ENCODE measurements around the gene INTS14. TPM values are rescaled to one million over a fixed set of nuclear protein-coding genes. Genes with fewer than 3 reads are reported as not detected.

INTS14 gene
- total RNA-seq, 4 donors from 2014 or later, result 15.9 to 48.2 (median 28.5) TPM

- H3K9me3 ChIP-seq, result no peaks in the 10 kb centered on the region
- no peaks in the 10 kb centered on the region for H3K4me1 ChIP-seq
- no peaks in the 10 kb centered on the region for H3K27me3 ChIP-seq
- peak overlapping the region in 1 of 2 donors; percentile 38 for H3K27ac ChIP-seq
- no peak overlapping the region for H3K4me3 ChIP-seq
- no peak for TF ChIP-seq POLR2A (IDR thresholded peaks at IDR 0.05)
- no peak for TF ChIP-seq CTCF (IDR thresholded peaks at IDR 0.05)
- intact Hi-C loops (cut with DNase I; ENCODE audit: low total_unique reads), result no loop called here
- H3K36me3 ChIP-seq, result no peaks in the 10 kb centered on the region
- no peak for DNase-seq
Measured at GRCh38 chr15:65578904-65579728, 31.8 kb downstream of the INTS14 start.

- TF ChIP-seq CTCF (IDR thresholded peaks at IDR 0.05) (no peak), POLR2A (IDR thresholded peaks at IDR 0.05) (no peak)
- no peaks in the 10 kb centered on the region for H3K27me3 ChIP-seq
Measured at GRCh38 chr15:65577129-65577996, 33.6 kb downstream of the INTS14 start.

GRCh38 chr15:65576664-65577063, 34.3 kb downstream of the INTS14 start:
- no peaks in the 10 kb centered on the region for H3K4me1 ChIP-seq
- H3K27me3 ChIP-seq, result no peaks in the 10 kb centered on the region
- DNase-seq, result no peak
- H3K4me3 ChIP-seq, result no peak overlapping the region
- intact Hi-C loops (cut with DNase I; ENCODE audit: low total_unique reads), result no loop called here
- no peaks in the 10 kb centered on the region for H3K36me3 ChIP-seq
- TF ChIP-seq CTCF (IDR thresholded peaks at IDR 0.05) (no peak), POLR2A (IDR thresholded peaks at IDR 0.05) (no peak)
- no peak overlapping the region for H3K27ac ChIP-seq
- no peaks in the 10 kb centered on the region for H3K9me3 ChIP-seq

More at GRCh38 chr15:65577129-65577996, 33.6 kb downstream of the INTS14 start:
- intact Hi-C loops (cut with DNase I; ENCODE audit: low total_unique reads), result no loop called here
- H3K27ac ChIP-seq, result no peak overlapping the region
- H3K4me1 ChIP-seq, result no peaks in the 10 kb centered on the region
- H3K9me3 ChIP-seq, result no peaks in the 10 kb centered on the region
- H3K4me3 ChIP-seq, result no peak overlapping the region
- DNase-seq, result no peak
- H3K36me3 ChIP-seq, result no peaks in the 10 kb centered on the region

- DNase-seq, result no peak
- H3K4me1 ChIP-seq, result no peaks in the 10 kb centered on the region
- intact Hi-C loops (cut with DNase I; ENCODE audit: low total_unique reads), result no loop called here
- no peak for TF ChIP-seq CTCF (IDR thresholded peaks at IDR 0.05)
- no peak for TF ChIP-seq POLR2A (IDR thresholded peaks at IDR 0.05)
- H3K4me3 ChIP-seq, result no peak overlapping the region
- H3K27ac ChIP-seq, result no peak overlapping the region
- no peaks in the 10 kb centered on the region for H3K36me3 ChIP-seq
- no peaks in the 10 kb centered on the region for H3K27me3 ChIP-seq
- no peaks in the 10 kb centered on the region for H3K9me3 ChIP-seq
Measured at GRCh38 chr15:65571971-65572370, 39.0 kb downstream of the INTS14 start.

- no peak overlapping the region for H3K4me3 ChIP-seq
- H3K27me3 ChIP-seq, result no peaks in the 10 kb centered on the region
- intact Hi-C loops (cut with DNase I; ENCODE audit: low total_unique reads), result no loop called here
- no peak overlapping the region for H3K27ac ChIP-seq
- no peaks in the 10 kb centered on the region for H3K4me1 ChIP-seq
- DNase-seq, result no peak
- no peaks in the 10 kb centered on the region for H3K9me3 ChIP-seq
- no peak for TF ChIP-seq CTCF (IDR thresholded peaks at IDR 0.05)
- TF ChIP-seq POLR2A (IDR thresholded peaks at IDR 0.05), result no peak
- no peaks in the 10 kb centered on the region for H3K36me3 ChIP-seq
Measured at GRCh38 chr15:65569728-65570127, 41.2 kb downstream of the INTS14 start.

Measured in uterus (tissue), 4 donors.